GM12892 (cell line): ENCODE measurements around the gene KAZN.

Experiments
- DNase-seq: peaks from one replicate; pipeline ENCODE4 v3.0.0; 2011; ENCODE audit not compliant: insufficient read length
- FAIRE-seq: peaks from 2 replicates; lab custom pipeline; 2011; peaks lifted over from hg19 to GRCh38; lab: Jason Lieb, UNC
- POLR2A ChIP-seq: IDR thresholded peaks from 2 replicates; pipeline ENCODE4 v1.6.1; 2011; ENCODE audit warnings: low read depth, low read length, control low read depth
- POLR2AphosphoS5 ChIP-seq: IDR thresholded peaks from 2 replicates; pipeline ENCODE4 v1.6.1; 2011; ENCODE audit warnings: low read depth, low read length, control low read depth
- TAF1 ChIP-seq: IDR thresholded peaks from 2 replicates; pipeline ENCODE4 v1.6.1; 2011; ENCODE audit warnings: low read depth, mild to moderate bottlenecking, control low read depth, low read length, borderline replicate concordance

The KAZN gene

GRCh38 chr1:14941864-14942263 lies 343.4 kb downstream of the KAZN start:
- DNase-seq: no peak
- FAIRE-seq: no peak
- no peak for TF ChIP-seq TAF1
- no peak for TF ChIP-seq POLR2AphosphoS5
- no peak for TF ChIP-seq POLR2A

DNA sequence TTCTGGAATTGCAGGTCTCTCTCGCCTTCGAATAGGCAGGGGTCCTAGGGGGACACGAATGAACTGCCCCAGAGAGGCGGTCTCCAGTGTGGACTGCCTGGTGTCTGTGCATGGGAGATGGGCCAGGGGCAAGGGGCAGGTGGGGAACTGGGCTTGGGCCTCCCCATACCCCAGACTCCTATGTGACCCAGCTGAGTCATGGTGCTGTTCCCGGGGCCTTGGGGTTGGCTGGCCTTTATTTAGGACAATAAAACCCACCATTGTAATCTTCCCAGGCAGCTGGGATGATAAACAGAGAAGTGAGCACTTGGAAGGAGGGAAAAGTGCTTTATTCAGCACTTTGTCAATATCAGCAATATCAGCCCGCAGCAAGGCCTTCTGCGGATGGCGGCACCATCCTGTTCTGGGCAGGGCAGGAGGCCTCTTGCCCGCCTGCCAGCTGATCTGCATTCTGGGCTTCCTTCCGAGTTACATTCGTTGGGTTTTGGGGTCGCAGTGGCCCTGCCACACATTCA lies 346.0 kb downstream of the KAZN start:
- TF ChIP-seq TAF1: no peak
- no peak for FAIRE-seq
- DNase-seq: no peak

DNA sequence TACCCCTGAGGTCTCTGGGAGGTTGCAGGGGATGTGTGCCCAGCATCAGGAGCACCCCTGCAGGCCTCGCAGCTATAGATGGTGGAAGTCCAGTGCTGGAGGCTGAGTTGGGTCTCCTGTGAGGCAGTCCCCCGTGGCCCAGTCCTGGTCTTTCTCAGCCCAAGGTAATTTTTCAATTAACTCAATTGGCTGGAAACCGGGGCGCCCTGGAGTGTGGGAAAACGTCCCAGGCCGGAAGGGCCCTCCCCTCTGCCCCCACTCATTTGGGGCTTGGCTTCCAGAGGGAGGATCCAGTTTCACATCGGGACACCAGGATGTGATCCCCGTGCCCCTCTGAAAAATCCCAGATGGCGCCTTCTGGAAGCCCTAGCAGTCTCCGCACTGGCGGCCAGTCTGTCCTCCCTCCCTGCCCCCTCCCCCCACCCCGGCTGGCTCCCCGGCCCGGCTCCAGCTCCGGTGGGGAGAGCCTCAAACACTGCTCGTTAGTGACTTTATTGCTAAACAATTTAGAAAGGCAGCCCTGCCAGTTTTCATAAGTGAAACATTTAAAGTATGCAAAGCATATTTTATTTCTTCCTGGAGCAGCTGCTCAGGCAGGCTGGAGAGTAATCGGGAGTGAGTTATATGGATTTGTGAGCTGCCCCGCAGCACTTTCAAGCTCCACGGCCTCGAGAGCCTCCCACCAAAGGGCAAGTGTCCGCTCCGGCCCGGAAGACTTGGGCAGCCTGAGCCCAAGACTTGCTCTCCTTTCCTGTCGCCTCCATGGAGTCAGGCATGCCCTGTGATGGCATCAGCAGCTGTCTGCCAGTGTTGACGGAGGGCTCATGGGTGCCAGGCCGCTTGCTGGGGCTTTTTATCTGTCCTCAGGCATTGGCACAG lies 346.9 kb downstream of the KAZN start:
- no peak for TF ChIP-seq POLR2A
- no peak for TF ChIP-seq POLR2AphosphoS5
- no peak for TF ChIP-seq TAF1
- FAIRE-seq (no peak), DNase-seq (no peak)

DNA sequence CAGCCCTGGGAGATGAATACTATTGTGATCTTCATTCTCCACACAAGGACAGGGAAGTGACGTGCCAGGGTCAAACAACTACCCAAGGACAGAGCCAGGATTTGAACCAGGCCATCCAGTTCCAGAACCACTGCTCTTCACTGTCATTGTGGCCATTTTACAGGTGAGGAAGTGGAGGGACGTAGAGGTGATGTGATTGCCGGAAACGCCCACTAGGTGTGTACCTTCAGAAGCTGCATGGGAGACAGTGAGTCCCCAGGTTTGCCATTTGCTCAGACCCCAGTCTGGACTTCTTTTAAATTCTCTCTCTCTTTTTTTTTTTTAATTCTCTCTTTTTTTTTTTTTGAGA lies 347.5 kb downstream of the KAZN start:
- FAIRE-seq (no peak), DNase-seq (no peak)
- no peak for TF ChIP-seq POLR2AphosphoS5
- no peak for TF ChIP-seq POLR2A
- no peak for TF ChIP-seq TAF1

DNA sequence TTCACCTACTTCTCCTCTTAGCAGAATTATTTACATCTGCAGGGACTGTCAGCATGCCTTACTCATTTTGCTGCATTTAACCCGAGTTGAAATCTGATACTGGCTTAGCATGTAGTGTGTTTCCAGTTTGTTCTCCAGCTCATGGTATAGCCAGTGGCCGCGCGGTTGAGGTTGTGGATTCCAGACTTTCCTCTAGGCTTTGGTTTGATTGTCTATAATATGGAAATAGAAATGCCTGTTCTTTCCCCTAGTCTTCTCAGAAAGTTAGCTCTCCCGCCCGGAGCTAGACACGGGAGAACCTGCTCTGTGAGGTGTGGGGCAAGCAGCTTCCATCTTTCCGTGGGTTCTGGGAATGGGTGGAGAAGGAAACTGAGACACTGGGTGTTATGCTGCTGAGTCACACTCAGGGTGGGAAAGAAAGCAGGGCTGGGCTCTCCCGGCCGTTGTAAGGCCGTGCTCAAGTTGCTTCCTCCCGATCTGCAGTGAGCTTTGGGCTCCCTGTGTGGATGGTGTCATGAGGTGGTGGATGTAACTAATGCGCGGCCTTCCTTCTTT lies 348.3 kb downstream of the KAZN start:
- FAIRE-seq (no peak), DNase-seq (no peak)
- TF ChIP-seq POLR2AphosphoS5 (no peak), TAF1 (no peak), POLR2A (no peak)

- DNase-seq (no peak), FAIRE-seq (no peak)
- TF ChIP-seq TAF1 (no peak), POLR2AphosphoS5 (no peak), POLR2A (no peak)
Observed at GRCh38 chr1:14947421-14947820, 348.9 kb downstream of the KAZN start.

- TF ChIP-seq POLR2A (no peak), POLR2AphosphoS5 (no peak), TAF1 (no peak)
- no peak for FAIRE-seq
Observed at GRCh38 chr1:14948112-14948652, 349.7 kb downstream of the KAZN start.

DNA sequence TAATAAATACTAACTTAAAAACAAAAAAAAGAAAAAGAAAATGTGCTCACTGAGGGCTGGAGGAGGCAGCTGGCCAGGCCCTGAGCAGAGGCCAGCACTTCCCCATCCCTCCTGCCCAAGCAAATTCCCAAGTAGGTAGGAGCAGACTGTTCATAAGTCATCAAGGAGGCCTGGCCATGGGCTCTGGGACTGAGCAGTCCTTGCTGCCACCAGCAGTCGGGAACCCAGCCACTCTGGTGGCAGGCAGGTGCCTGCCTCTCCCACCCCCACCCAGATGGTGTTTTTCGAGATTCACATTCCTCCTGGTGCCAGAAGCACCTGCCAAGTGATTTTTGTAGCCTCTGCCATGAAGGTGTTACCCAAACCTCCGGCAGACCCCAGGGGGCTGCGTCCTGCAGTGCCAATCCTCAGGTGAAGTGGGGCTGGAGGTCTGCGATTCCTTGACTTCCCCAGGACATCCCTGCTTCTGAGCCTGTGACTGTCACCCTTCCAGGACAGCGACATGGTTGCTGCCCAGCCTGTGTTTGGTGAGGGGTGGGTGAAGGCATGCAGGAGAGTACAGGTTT lies 350.9 kb downstream of the KAZN start:
- no peak for TF ChIP-seq TAF1
- TF ChIP-seq POLR2A: no peak
- TF ChIP-seq POLR2AphosphoS5: no peak
- FAIRE-seq (no peak), DNase-seq (no peak)

More at GRCh38 chr1:14948112-14948652, 349.7 kb downstream of the KAZN start:
- DNase-seq: no peak

DNA sequence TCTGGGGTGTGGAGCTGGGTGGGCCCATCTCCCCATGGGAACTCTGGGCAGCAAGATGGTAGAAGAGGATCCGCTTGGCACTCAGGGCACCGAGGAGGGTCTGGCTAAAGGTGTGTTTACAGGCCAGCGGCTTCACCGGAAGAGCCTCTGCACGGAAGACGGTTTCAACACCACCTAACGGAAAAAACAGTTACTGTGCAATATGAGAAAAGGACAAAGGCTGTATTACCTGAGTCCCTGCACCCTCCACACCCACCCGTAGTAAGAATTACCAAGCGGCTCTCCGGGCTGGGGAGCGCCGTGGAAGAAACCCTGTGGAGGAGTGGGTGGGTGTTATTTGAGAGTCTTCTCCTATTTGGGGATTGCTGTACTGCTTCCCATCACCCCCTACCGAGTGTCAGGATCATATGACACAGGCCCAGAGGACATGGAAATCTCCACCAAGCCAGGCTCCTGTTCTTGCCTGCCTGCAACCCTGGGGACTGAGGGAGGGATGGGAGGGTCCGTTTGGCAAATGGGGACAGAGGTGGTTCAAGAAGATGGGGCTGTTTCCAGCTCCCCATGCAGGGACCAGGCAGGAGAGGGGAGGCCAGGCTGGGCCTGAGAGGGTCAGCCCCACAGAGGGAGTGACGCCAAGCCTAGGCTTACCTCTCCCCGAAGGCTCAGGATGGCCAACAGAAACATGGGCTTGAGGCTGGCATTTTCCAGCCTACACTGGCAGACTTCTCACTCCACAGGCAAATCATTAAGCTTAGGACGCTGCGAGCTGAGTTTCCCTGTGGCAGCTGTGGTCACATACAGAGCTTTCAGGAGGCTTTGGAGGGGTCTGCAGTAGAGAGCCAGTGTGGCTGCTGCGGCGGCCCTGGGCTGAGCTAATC lies 351.6 kb downstream of the KAZN start:
- no peak for TF ChIP-seq TAF1
- no peak for TF ChIP-seq POLR2AphosphoS5
- no peak for TF ChIP-seq POLR2A
- no peak for DNase-seq
- no peak for FAIRE-seq

GRCh38 chr1:14951766-14952165 lies 353.3 kb downstream of the KAZN start:
- FAIRE-seq (no peak), DNase-seq (no peak)
- TF ChIP-seq POLR2AphosphoS5 (no peak), POLR2A (no peak), TAF1 (no peak)
